ENCODE results near the gene PAX2. TPM values are rescaled to one million over a fixed set of nuclear protein-coding genes. Genes with fewer than 3 reads are reported as not detected.

Gene PAX2
- total RNA-seq, 1 experiment from 2014 or later = not detected

DNA sequence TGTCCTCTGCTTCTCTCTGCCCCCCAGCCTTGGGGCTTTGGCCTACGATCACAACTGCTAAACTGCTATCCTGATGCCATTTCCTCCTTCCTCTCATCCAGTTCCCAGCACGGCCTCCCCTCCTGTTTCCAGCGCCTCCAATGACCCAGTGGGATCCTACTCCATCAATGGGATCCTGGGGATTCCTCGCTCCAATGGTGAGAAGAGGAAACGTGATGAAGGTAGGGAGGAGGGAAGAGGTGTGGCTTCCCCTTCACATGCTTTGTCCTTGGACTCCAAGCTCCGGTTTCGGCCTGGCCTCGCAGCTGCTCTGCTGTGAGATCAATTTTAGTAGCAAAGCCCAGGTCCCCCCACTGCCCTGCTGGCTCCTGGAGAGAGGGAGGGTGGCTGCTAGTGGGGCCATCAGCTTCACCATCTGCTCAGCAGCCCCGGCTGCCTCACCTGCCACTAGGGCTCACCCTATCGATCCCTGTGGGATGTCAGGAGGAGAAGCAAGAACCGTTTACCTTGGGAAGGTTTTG lies 35.8 kb downstream of the PAX2 start:
- H3K9me3 ChIP-seq (ENCODE audit: low read depth, low read length, poor library complexity, severe bottlenecking) = no peaks in the 10 kb centered on the region
- H3K27ac ChIP-seq (ENCODE audit: low read depth, low read length, poor library complexity, severe bottlenecking) = no peak overlapping the region
- no peaks in the 10 kb centered on the region for H3K4me1 ChIP-seq (ENCODE audit: insufficient read depth, low read length, poor library complexity, severe bottlenecking)
- intact Hi-C loops (cut with micrococcal nuclease; ENCODE audit: unreplicated experiment) = no loop called here
- no TSS peak for BruUV-seq (replicated peaks)
- H3K36me3 ChIP-seq (ENCODE audit: insufficient read depth, low read length, poor library complexity, severe bottlenecking) = no peaks in the 10 kb centered on the region
- ChIA-PET POLR2A (ENCODE audit: low non-redundant PET) (no interaction called here), CTCF (no interaction called here)
- TF ChIP-seq EZH2 (IDR thresholded peaks at IDR 0.05; ENCODE audit: borderline replicate concordance, low read depth, low read length, poor library complexity, severe bottlenecking) = no peak
- no peak for TF ChIP-seq CTCF (conservative IDR thresholded peaks at IDR 0.05; ENCODE audit: low read depth, low read length)
- no peak for DNase-seq (ENCODE audit: low spot score)
- H3K27me3 ChIP-seq (replicated peaks; ENCODE audit: insufficient read depth, low read depth, low read length, poor library complexity) = peaks cover 34% of the 10 kb centered on the region
- no peak overlapping the region for H3K4me3 ChIP-seq (ENCODE audit: low read depth, low read length, poor library complexity, severe bottlenecking)

DNA sequence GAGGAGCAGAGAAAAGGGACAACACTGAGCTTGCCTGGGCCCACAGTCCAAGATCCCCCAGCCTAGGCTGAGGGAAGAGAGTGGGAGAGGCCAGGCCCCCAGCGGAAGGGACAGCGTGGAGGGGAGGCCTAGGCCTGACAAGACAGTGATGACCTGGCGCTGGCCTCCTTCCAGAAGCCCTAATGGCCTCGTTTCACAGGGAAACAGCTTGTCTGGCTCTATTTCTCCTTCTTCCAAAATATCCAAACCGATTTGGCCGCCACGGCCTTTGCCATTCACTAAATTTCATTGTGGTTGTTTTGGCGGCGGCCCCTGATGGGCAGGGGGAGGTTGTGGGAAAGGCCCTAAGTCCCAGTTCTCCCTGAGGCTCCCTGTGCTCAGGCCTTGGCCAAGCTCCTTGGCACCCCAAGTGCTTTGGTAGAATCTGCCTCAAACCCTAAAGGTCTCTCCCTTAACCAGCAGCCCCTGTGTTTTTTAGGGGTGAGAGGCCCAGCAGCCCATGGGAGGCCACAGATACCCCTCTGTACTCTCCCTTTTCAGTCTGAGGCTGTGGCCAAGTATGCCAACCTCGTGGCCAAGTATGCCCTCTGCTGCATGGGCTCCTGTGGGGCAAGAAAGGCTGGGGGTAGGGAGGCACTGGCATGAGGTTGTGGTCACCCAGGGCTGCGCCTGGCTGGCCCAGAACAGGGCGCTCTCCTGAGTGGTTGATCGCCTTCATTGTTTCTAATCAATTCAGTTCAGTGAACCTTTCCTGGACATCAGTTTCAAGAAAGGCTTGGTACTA lies 37.3 kb downstream of the PAX2 start:
- Histone ChIP-seq H3K4me3 (ENCODE audit: low read depth, low read length, poor library complexity, severe bottlenecking) (no peak overlapping the region), H3K4me1 (ENCODE audit: insufficient read depth, low read length, poor library complexity, severe bottlenecking) (no peaks in the 10 kb centered on the region), H3K27me3 (replicated peaks; ENCODE audit: insufficient read depth, low read depth, low read length, poor library complexity) (peaks cover 29% of the 10 kb centered on the region), H3K9me3 (ENCODE audit: low read depth, low read length, poor library complexity, severe bottlenecking) (no peaks in the 10 kb centered on the region), H3K27ac (ENCODE audit: low read depth, low read length, poor library complexity, severe bottlenecking) (no peak overlapping the region), H3K36me3 (ENCODE audit: insufficient read depth, low read length, poor library complexity, severe bottlenecking) (no peaks in the 10 kb centered on the region)
- no peak for TF ChIP-seq EZH2 (IDR thresholded peaks at IDR 0.05; ENCODE audit: borderline replicate concordance, low read depth, low read length, poor library complexity, severe bottlenecking)
- no peak for TF ChIP-seq CTCF (conservative IDR thresholded peaks at IDR 0.05; ENCODE audit: low read depth, low read length)
- BruUV-seq (replicated peaks) = no TSS peak
- ChIA-PET CTCF (no interaction called here), POLR2A (ENCODE audit: low non-redundant PET) (no interaction called here)
- intact Hi-C loops (cut with micrococcal nuclease; ENCODE audit: unreplicated experiment) = no loop called here
- DNase-seq (ENCODE audit: low spot score) = no peak

GRCh38 chr10:100784126-100784525 lies 38.7 kb downstream of the PAX2 start:
- H3K9me3 ChIP-seq (ENCODE audit: low read depth, low read length, poor library complexity, severe bottlenecking) = no peaks in the 10 kb centered on the region
- H3K36me3 ChIP-seq (ENCODE audit: insufficient read depth, low read length, poor library complexity, severe bottlenecking) = no peaks in the 10 kb centered on the region
- no peak for DNase-seq (ENCODE audit: low spot score)
- intact Hi-C loops (cut with micrococcal nuclease; ENCODE audit: unreplicated experiment) = no loop called here
- H3K4me3 ChIP-seq (ENCODE audit: low read depth, low read length, poor library complexity, severe bottlenecking) = no peak overlapping the region
- H3K27ac ChIP-seq (ENCODE audit: low read depth, low read length, poor library complexity, severe bottlenecking) = no peak overlapping the region
- peaks cover 19% of the 10 kb centered on the region for H3K27me3 ChIP-seq (replicated peaks; ENCODE audit: insufficient read depth, low read depth, low read length, poor library complexity)
- TF ChIP-seq CTCF (conservative IDR thresholded peaks at IDR 0.05; ENCODE audit: low read depth, low read length) = no peak
- no peak for TF ChIP-seq EZH2 (IDR thresholded peaks at IDR 0.05; ENCODE audit: borderline replicate concordance, low read depth, low read length, poor library complexity, severe bottlenecking)
- no TSS peak for BruUV-seq (replicated peaks)
- POLR2A ChIA-PET (ENCODE audit: low non-redundant PET) = no interaction called here
- H3K4me1 ChIP-seq (ENCODE audit: insufficient read depth, low read length, poor library complexity, severe bottlenecking) = no peaks in the 10 kb centered on the region
- CTCF ChIA-PET = no interaction called here
